Heart left ventricle (tissue), 16 donors: ENCODE data around the gene SLFN12L. TPM values are rescaled to one million over a fixed set of nuclear protein-coding genes. Genes with fewer than 3 reads are reported as not detected.
"Not testable (repeated sequence)": the region's sequence is repeated elsewhere in the genome, so short reads cannot be mapped to it uniquely, and the experiment has no call there.

ENCODE experiments used
- ATAC-seq, 4 donors: fragments of 200-7000 bp; cut with Tn5 transposase; one replicate each; pipeline ENCODE4 v1.9.1; 2020 to 2022; ENCODE audit warnings: moderate library complexity in 4 of 4, mild to moderate bottlenecking in 3 of 4, moderate number of reproducible peaks in 1 of 4
- DNase-seq, 5 donors: peaks; one replicate each; pipeline ENCODE4 v3.0.0-alpha.2; 2020
- H3K27ac ChIP-seq, 12 donors: fragments of 200-600 bp; sonication (generic) in 4 of 12; one replicate each; pipeline versions ENCODE4 v1.5.0 to v1.8.0; 2016 to 2022; ENCODE audit warnings: mild to moderate bottlenecking in 2 of 12
- H3K27me3 ChIP-seq, 9 donors: fragments of 200-600 bp; sonication (generic) in 2 of 9; one replicate each; pipeline versions ENCODE4 v1.5.1 to v1.8.0; 2016 to 2022; ENCODE audit warnings: mild to moderate bottlenecking in 3 of 9
- H3K36me3 ChIP-seq, 9 donors: fragments of 200-600 bp; sonication (generic) in 2 of 9; one replicate each; pipeline versions ENCODE4 v1.5.0 to v1.8.0; 2018 to 2022; ENCODE audit warnings: mild to moderate bottlenecking in 2 of 9
- H3K4me1 ChIP-seq, 12 donors: fragments of 200-600 bp; sonication (generic) in 4 of 12; one replicate each; pipeline versions ENCODE4 v1.5.0 to v1.8.0; 2016 to 2022; ENCODE audit warnings: mild to moderate bottlenecking in 3 of 12
- H3K4me3 ChIP-seq, 12 donors: fragments of 200-600 bp; sonication (generic) in 4 of 12; one replicate each; pipeline versions ENCODE4 v1.5.0 to v1.8.0; 2017 to 2022; ENCODE audit warnings: mild to moderate bottlenecking in 9 of 12, moderate library complexity in 4 of 12
- H3K9me3 ChIP-seq, 12 donors: fragments of 200-600 bp; sonication (generic) in 4 of 12; one replicate each; pipeline versions ENCODE4 v1.5.0 to v1.8.0; 2016 to 2022; ENCODE audit warnings: mild to moderate bottlenecking in 1 of 12
- POLR2A ChIP-seq, 2 donors: fragments of 450-650 bp; IDR thresholded peaks; one replicate each; pipeline ENCODE4 v1.6.1; 2017; ENCODE audit warnings: antibody characterized with exemption in 2 of 2, mild to moderate bottlenecking in 2 of 2, moderate library complexity in 2 of 2
- WGBS, 4 donors: extraction: QIAGEN DNeasy Blood & Tissue Kit in 2 of 4; methylation state at CpG; one replicate each; pipeline versions ENCODE4 v1.1.5 to v1.1.7; 2013 to 2018; 5-methylcytosine and 5-hydroxymethylcytosine counted together
- intact Hi-C, 10 donors: fragments of 100-400 bp; cut with DNase I; formaldehyde crosslinking; loops; one replicate each; pipeline versions ENCODE4 v1.11.1 to v1.14.2; 2022
- polyA plus RNA-seq, 2 donors: library from polyadenylated mRNA; stranded (reverse); fragments of 200-250 nt; gene quantifications; one replicate each; pipeline ENCODE4 v1.2.3, GENCODE V29; 2013
- total RNA-seq, 9 donors: library from RNA; depleted of rRNA in 2 of 9; stranded (reverse); fragments of >200 nt in 2 of 9; fragmentation: NEBNext Ultra II Directional in 3 of 9; extraction: Animal tissue kit (Norgen Biotek cat#: 25700) in 3 of 9; gene quantifications; one replicate each; pipeline versions ENCODE4 v1.1.0 to v1.2.4, GENCODE V29; 2016 to 2023
- TF ChIP-seq, protein P1 (sequence below), 12 donors: fragments of 200-600 bp; sonication (generic) in 4 of 12; IDR thresholded peaks; one replicate each; pipeline versions ENCODE4 v1.5.0 to v1.8.0; 2018 to 2022; ENCODE audit warnings: antibody characterized with exemption in 12 of 12, mild to moderate bottlenecking in 5 of 12
- donor health status: ischemic (EF 13 %, LVEDD 7.1; RV severe dilation, severe dysfunction).
- donor health status: healthy with polysubstance abuse.
- donor health status: DM: no; HTN: yes; CAD: no.
- donor health status: DM: no; HTN: no; CAD: no.
- donor health status: ischemic (EF 25% LVEDD 6.9; RV normal size, moderate dysfunction).
- donor health status: ischemic (EF 25% LVEDD 5.7; RV mildly dilated, moderate dysfunction).
- donor health status: healthy.
- donor health status: DM: yes; HTN: yes; CAD: no.
- donor health status: ischemic (EF 35%, LVEDD 5.7; RV mildly dilated, moderate dysfunction).
- donor health status: nonischemic (EF 11% LVEDD 7.7; RV severe dilation, severe dysfunction).
- donor health status: DM: yes; HTN: yes; CAD: no.
- donor health status: PGD.
- donor health status: ischemic (EF 29% LVEDD 5.4; RV normal size, mild dysfunction).
- donor health status: nonischemic (EF 23%, LVEDD 6.1; RV moderate dilation, normal function).

The SLFN12L gene
- total and polyA plus RNA-seq, 11 donors: 0.14 to 7.3 (median 0.60) TPM

DNA sequence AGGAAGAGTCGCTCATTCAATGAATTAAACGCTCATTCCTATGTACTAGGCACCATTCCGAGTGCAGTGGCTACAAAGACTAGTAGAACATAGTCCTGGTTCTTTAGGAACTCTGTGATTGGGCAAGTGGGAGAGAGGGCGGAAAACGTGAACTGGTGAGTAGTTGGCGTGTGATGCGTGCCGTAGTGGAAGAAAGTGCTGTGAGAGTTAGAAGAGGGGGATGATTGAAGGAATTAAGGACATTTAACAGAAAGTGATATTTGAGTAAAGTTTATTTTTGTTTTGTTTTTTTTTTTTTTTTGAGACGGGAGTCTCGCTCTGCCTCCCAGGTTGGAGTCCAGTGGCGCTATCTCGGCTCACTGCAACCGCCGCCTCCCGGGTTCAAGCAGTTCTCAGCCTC is 31.1 kb upstream of the SLFN12L start:
- no peaks in the 10 kb centered on the region for H3K27me3 ChIP-seq
- 21 to 30% (median 28%) methylated on average over 15 of the region's 15 CpGs for whole genome bisulfite sequencing, 4 donors
- peak in 1 of 4 donors; percentile 23 for ATAC-seq
- TF ChIP-seq, protein P1, sequence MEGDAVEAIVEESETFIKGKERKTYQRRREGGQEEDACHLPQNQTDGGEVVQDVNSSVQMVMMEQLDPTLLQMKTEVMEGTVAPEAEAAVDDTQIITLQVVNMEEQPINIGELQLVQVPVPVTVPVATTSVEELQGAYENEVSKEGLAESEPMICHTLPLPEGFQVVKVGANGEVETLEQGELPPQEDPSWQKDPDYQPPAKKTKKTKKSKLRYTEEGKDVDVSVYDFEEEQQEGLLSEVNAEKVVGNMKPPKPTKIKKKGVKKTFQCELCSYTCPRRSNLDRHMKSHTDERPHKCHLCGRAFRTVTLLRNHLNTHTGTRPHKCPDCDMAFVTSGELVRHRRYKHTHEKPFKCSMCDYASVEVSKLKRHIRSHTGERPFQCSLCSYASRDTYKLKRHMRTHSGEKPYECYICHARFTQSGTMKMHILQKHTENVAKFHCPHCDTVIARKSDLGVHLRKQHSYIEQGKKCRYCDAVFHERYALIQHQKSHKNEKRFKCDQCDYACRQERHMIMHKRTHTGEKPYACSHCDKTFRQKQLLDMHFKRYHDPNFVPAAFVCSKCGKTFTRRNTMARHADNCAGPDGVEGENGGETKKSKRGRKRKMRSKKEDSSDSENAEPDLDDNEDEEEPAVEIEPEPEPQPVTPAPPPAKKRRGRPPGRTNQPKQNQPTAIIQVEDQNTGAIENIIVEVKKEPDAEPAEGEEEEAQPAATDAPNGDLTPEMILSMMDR (IDR thresholded peaks at IDR 0.05): no peak
- TF ChIP-seq POLR2A (IDR thresholded peaks at IDR 0.05): no peak
- H3K36me3 ChIP-seq: peaks cover 0 to 10% (median 5%) of the 10 kb centered on the region in 9 donors
- intact Hi-C loops: loop anchor here in 1 of 10 donors (10.0 kb wide), 1 partner anchor 56 kb away; no protein-coding TSS in a partner anchor
- peak overlapping the region; percentile 53 to 85 (median 76) for H3K4me3 ChIP-seq
- DNase-seq: no peak
- H3K9me3 ChIP-seq: no peaks in the 10 kb centered on the region
- H3K27ac ChIP-seq: peak overlapping the region in 9 of 12 donors; percentile 73 to 91 (median 86)
- H3K4me1 ChIP-seq: peaks cover 2 to 29% (median 18%) of the 10 kb centered on the region in 12 donors

- intact Hi-C loops: loop anchor here in 1 of 10 donors (10.0 kb wide), 1 partner anchor 58 kb away; no protein-coding TSS in a partner anchor
- Histone ChIP-seq H3K4me3 (peak overlapping the region in 10 of 12 donors; percentile 53 to 85 (median 78)), H3K4me1 (peaks cover 2 to 29% (median 18%) of the 10 kb centered on the region in 12 donors), H3K27me3 (no peaks in the 10 kb centered on the region), H3K9me3 (no peaks in the 10 kb centered on the region), H3K36me3 (no peaks in the 10 kb centered on the region), H3K27ac (peak overlapping the region in 2 of 12 donors; percentile 79 to 91)
- WGBS, 4 donors: 68 to 76% (median 72%) methylated on average over 11 of the region's 11 CpGs
- TF ChIP-seq, protein P1 (IDR thresholded peaks at IDR 0.05): no peak
- no peak for TF ChIP-seq POLR2A (IDR thresholded peaks at IDR 0.05)
- no peak for ATAC-seq
- no peak for DNase-seq
These were observed 29.5 kb upstream of the SLFN12L start for GRCh38 chr17:35566968-35567367.

- H3K9me3 ChIP-seq, H3K27ac ChIP-seq, H3K36me3 ChIP-seq, H3K4me1 ChIP-seq, ATAC-seq, H3K27me3 ChIP-seq, H3K4me3 ChIP-seq, DNase-seq: not testable (repeated sequence)
- intact Hi-C loops: loop anchor here in 1 of 10 donors (10.0 kb wide), 1 partner anchor 62 kb away; no protein-coding TSS in a partner anchor
- WGBS, 4 donors: 79 to 85% (median 84%) methylated on average over 16 of the region's 16 CpGs
These were observed 25.7 kb upstream of the SLFN12L start for GRCh38 chr17:35563181-35563580.

DNA sequence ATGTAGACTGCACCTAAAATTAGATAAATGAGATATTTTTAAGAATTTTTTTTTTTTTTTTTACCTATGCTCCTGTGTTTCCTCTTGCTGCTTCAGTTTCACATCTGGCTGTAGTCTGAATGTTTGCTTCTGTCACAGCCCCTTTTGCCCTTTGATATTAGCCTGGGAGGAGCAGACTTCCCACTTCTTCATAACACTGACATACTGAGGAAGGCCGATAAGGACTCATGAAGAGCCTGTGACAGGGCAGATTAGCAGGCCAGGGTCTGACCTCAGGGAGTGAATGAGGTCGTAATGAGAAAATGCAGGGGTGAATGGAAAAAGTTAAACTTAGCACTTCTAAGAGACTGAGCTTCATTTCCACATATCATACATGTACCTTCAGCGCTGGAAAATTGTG is 23.2 kb upstream of the SLFN12L start, which contains the start of gene SLFN14:
TSS of gene SLFN14 (minus strand) at position 117 of the 400 bp plus-strand sequence. CDS start 2,757 bp downstream, outside the sequence.
- ATAC-seq (no peak), DNase-seq (no peak)
- Histone ChIP-seq H3K4me3 (no peak within 1 kb of the TSS), H3K36me3 (no peaks in the 10 kb centered on the region), H3K27ac (no peak within 1 kb of the TSS), H3K27me3 (peaks cover 0 to 14% (median 0%) of the 10 kb centered on the region in 9 donors), H3K4me1 (peaks cover 0 to 6% (median 0%) of the 10 kb centered on the region in 12 donors), H3K9me3 (no peaks in the 10 kb centered on the region)
- WGBS, 4 donors: 42 to 51% (median 46%) methylated on average over 3 of the region's 3 CpGs
- intact Hi-C loops: loop anchor here in 1 of 10 donors (10.0 kb wide), 1 partner anchor 64 kb away; no protein-coding TSS in a partner anchor
- no peak for TF ChIP-seq POLR2A (IDR thresholded peaks at IDR 0.05)
- TF ChIP-seq, protein P1 (IDR thresholded peaks at IDR 0.05): no peak
